Lower leg skin (tissue), 4 donors: ENCODE measurements around the gene TM4SF5. TPM values are rescaled to one million over a fixed set of nuclear protein-coding genes. Genes with fewer than 3 reads are reported as not detected.
"Not testable (repeated sequence)": the region's sequence is repeated elsewhere in the genome, so short reads cannot be mapped to it uniquely, and the experiment has no call there.

Experiments
- DNase-seq, 2 donors: peaks; one replicate each; pipeline ENCODE4 v3.0.0-alpha.2; 2019; ENCODE audit warnings: low spot score in 2 of 2
- H3K4me3 ChIP-seq: fragments of 200-600 bp; sonication (generic); 2 replicates; pipeline ENCODE4 v1.5.1; 2017; ENCODE audit warnings: mild to moderate bottlenecking, low read depth; ENCODE audit not compliant: poor library complexity, severe bottlenecking
- CTCF ChIP-seq, 3 donors: fragments of 450-650 bp; IDR thresholded peaks; one replicate each; pipeline ENCODE4 v1.5.1; 2016; ENCODE audit warnings: antibody characterized with exemption in 3 of 3, mild to moderate bottlenecking in 3 of 3, moderate library complexity in 2 of 3
- POLR2A ChIP-seq, 2 donors: fragments of 450-650 bp; IDR thresholded peaks; one replicate each; pipeline ENCODE4 v1.6.1; 2016 to 2017; ENCODE audit warnings: antibody characterized with exemption in 2 of 2, mild to moderate bottlenecking in 1 of 2, moderate library complexity in 1 of 2
- WGBS, 2 donors: methylation state at CpG; one replicate each; pipeline ENCODE4 v1.1.5; 2018; 5-methylcytosine and 5-hydroxymethylcytosine counted together
- intact Hi-C: fragments of 100-400 bp; cut with DNase I; formaldehyde crosslinking; loops from one replicate; pipeline ENCODE4 v1.15.0; 2023; ENCODE audit warnings: low total_unique reads
- total RNA-seq, 4 donors: library from RNA; depleted of rRNA; stranded (reverse); fragments of >200 nt; gene quantifications; one replicate each; pipeline ENCODE4 v1.1.0, GENCODE V29; 2016

Gene TM4SF5
- total RNA-seq, 4 donors from 2014 or later: not detected

- intact Hi-C loops: no loop called here
- 76 to 77% methylated on average over 12 of the region's 12 CpGs for WGBS, 2 donors
- TF ChIP-seq CTCF (IDR thresholded peaks at IDR 0.05) (no peak), POLR2A (IDR thresholded peaks at IDR 0.05) (no peak)
- no peak for DNase-seq
- no peak overlapping the region for H3K4me3 ChIP-seq
These were observed 51.8 kb downstream of the TM4SF5 start for GRCh38 chr17:4823373-4824089.

- TF ChIP-seq POLR2A (IDR thresholded peaks at IDR 0.05): no peak
- no peak for TF ChIP-seq CTCF (IDR thresholded peaks at IDR 0.05)
- no peak for DNase-seq
- H3K4me3 ChIP-seq: no peak overlapping the region
- intact Hi-C loops: no loop called here
- WGBS, 2 donors: 55 to 62% methylated on average over 8 of the region's 8 CpGs
These were observed 55.7 kb downstream of the TM4SF5 start for GRCh38 chr17:4827399-4827798.

- H3K4me3 ChIP-seq: peak overlapping the region; percentile 78
- DNase-seq, intact Hi-C loops: not testable (repeated sequence)
- 0 to 1% methylated on average over 11 to 12 of the region's 17 CpGs for WGBS, 2 donors
These were observed 61.1 kb downstream of the TM4SF5 start for GRCh38 chr17:4832829-4833177.

Other genes with a start within 250 kb of the TM4SF5 start
- 10 to 100 TPM; 53.9 to 83.7 (median 54.5) TPM for gene MYBBP1A, start 216.5 kb upstream of the TM4SF5 start, total RNA-seq
- 100 to 1,000 TPM; 133 to 232 (median 184) TPM for gene GGT6, start 211.3 kb upstream of the TM4SF5 start, total RNA-seq
- 1 to 10 TPM in 2 of 4 donors, under 1 TPM in 1, not detected in 1; 0.25 to 3.0 (median 1.0) TPM for gene SMTNL2, start 187.4 kb upstream of the TM4SF5 start, total RNA-seq
- under 1 TPM in 2 of 4 donors, not detected in 2; 0.54 to 0.68 TPM for gene ALOX15, start 130.2 kb upstream of the TM4SF5 start, total RNA-seq
- 10 to 100 TPM; 20.5 to 78.4 (median 26.0) TPM for gene PELP1, start 67.7 kb upstream of the TM4SF5 start, total RNA-seq
- gene ARRB2, start 61.3 kb upstream of the TM4SF5 start, total RNA-seq: 10 to 100 TPM in 3 of 4 donors, 1 to 10 TPM in 1; 8.5 to 16.4 (median 11.8) TPM
- 10 to 100 TPM; 22.9 to 47.0 (median 40.9) TPM for gene MED11, start 40.5 kb upstream of the TM4SF5 start, total RNA-seq
- 1 to 10 TPM in 2 of 4 donors, under 1 TPM in 1, not detected in 1; 0.46 to 1.7 (median 1.2) TPM for gene ZMYND15, start 32.1 kb upstream of the TM4SF5 start, total RNA-seq
- 10 to 100 TPM; 25.0 to 28.1 (median 25.5) TPM for gene CXCL16, start 32.0 kb upstream of the TM4SF5 start, total RNA-seq
- gene VMO1, start 14.5 kb downstream of the TM4SF5 start, total RNA-seq: 1 to 10 TPM in 3 of 4 donors, not detected in 1; 2.2 to 9.9 (median 5.3) TPM
- gene GLTPD2, start 17.1 kb downstream of the TM4SF5 start, total RNA-seq: 1 to 10 TPM in 1 of 4 donors, not detected in 3; 1.2 TPM
- gene PSMB6, start 24.3 kb downstream of the TM4SF5 start, total RNA-seq: 100 to 1,000 TPM; 103 to 207 (median 177) TPM
- 10 to 100 TPM; 40.1 to 78.8 (median 56.3) TPM for gene PLD2, start 35.3 kb downstream of the TM4SF5 start, total RNA-seq
- 100 to 1,000 TPM; 128 to 208 (median 140) TPM for gene MINK1, start 61.5 kb downstream of the TM4SF5 start, total RNA-seq
- gene C17orf107, start 127.7 kb downstream of the TM4SF5 start, total RNA-seq: 10 to 100 TPM in 2 of 4 donors, 1 to 10 TPM in 2; 7.0 to 13.4 (median 10.1) TPM
- gene CHRNE, start 131.2 kb downstream of the TM4SF5 start, total RNA-seq: 1 to 10 TPM in 3 of 4 donors, under 1 TPM in 1; 0.53 to 5.2 (median 3.6) TPM
- gene GP1BA, start 160.4 kb downstream of the TM4SF5 start, total RNA-seq: not detected
- 10 to 100 TPM; 35.5 to 87.7 (median 59.2) TPM for gene SLC25A11, start 168.2 kb downstream of the TM4SF5 start, total RNA-seq
- 10 to 100 TPM; 66.3 to 95.4 (median 80.2) TPM for gene RNF167, start 168.4 kb downstream of the TM4SF5 start, total RNA-seq
- gene PFN1, start 176.6 kb downstream of the TM4SF5 start, total RNA-seq: 100 to 1,000 TPM; 479 to 709 (median 540) TPM
- 1 to 10 TPM; 1.0 to 7.9 (median 4.9) TPM for gene ENO3, start 179.2 kb downstream of the TM4SF5 start, total RNA-seq
- gene SPAG7, start 195.9 kb downstream of the TM4SF5 start, total RNA-seq: 10 to 100 TPM; 35.1 to 64.0 (median 51.7) TPM
- gene CAMTA2, start 215.8 kb downstream of the TM4SF5 start, total RNA-seq: 10 to 100 TPM; 21.7 to 35.3 (median 30.6) TPM
- 1 to 10 TPM in 3 of 4 donors, under 1 TPM in 1; 0.39 to 2.6 (median 1.4) TPM for gene INCA1, start 225.6 kb downstream of the TM4SF5 start, total RNA-seq
- 100 to 1,000 TPM in 2 of 4 donors, 10 to 100 TPM in 2; 87.6 to 140 (median 100) TPM for gene KIF1C, start 226.1 kb downstream of the TM4SF5 start, total RNA-seq